GM19238 (cell line): Measurements from ENCODE around the gene PTX4.
"Not testable (repeated sequence)": the region's sequence is repeated elsewhere in the genome, so short reads cannot be mapped to it uniquely, and the experiment has no call there.

Source experiments
- DNase-seq: peaks from one replicate; pipeline ENCODE4 v3.0.0; 2011; ENCODE audit warnings: low spot score; ENCODE audit not compliant: insufficient read length

Gene PTX4

DNA sequence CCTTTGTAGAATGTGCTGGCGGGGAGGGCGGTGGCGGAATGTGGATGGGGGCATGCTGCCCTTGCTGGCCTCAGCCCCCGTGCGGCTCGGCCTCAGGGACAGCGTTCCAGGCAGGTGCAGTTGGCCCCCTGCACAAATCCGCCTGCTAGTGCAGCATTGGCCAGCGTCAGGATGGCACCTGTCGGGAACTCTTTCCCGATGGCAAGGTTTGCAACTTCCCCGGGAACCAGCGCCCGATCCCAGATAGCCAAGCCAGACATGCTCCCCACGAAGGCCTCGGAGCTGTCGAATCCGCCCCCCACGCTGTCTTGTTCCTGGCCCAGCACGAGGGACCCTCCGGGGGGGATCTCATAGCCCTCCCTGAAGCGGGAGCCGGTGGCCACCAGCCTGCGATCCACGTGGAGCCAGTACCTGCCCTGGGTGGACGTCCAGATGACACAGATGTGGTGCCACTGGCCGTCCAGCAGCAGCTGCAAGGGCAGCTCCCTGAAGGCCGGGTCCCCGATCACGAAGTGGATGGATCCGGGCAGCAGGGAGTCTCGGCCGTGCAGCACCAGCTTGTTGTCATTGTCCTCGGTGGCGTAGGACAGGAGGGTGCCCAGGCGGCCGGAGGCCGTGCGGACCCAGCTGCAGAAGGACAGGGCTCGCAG, 2.8 kb downstream of the PTX4 start:
- no peak for DNase-seq

DNA sequence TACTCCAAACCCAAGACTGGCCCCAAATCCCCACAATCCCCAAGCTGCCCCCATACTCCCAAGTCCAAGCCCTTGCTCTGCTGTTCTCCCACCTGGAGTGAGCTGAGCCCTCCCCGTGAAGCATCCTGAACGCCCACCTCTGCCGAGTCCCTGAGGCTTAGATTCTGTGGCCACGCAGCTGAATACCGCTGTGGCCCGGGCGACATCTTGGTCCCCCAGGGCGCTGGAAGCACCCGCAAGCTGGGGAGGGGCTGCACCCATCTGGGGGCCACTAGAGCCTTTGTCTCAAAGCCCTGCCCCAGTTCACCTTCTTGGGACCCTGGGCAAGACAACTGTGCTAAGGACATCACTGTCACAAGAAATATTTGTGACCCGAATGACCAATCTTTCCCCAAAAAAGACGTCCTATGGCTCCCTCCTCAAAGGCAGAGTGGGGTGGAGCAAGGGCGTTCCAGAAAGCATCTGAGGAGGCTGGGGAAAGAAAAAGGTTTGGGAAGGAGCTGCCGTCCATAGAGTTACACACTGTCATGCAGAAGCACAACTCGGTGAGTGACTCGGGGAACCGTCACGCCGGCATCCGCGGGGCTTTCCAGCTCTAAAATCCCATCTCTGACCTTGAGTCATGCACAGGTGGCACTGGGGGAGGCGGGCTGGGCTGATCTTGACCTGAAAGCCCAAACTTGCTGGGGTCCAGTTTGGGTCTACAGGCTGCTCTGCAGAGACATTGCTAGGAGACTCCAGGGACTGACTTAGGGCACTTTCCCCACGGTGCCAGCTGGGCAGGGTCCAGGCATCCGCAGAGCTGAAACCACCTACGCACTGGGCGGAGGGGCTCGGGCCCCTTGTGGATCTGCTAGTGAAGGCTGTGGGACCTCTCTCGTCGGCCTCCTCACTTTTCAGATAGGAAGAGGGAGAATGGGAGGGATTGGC, 6.6 kb downstream of the PTX4 start:
- no peak for DNase-seq

DNA sequence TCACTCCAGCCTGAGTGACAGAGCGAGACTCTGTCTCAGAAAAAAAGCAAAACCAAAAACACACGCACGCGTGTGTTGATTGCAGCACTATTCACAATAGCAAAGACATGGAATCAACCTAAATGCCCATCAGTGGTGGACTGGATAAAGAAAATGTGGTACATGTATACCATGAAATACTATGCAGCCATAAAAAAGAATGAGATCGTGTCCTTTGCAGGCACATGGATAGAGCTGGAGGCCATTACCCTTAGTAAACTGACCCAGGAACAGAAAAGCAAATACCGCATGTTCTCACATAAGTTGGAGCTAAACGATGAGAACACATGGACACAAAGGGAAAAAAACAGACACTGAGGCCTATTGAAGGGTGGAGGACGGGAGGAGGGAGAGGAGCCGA, 9.8 kb downstream of the PTX4 start:
- DNase-seq: not testable (repeated sequence)

DNA sequence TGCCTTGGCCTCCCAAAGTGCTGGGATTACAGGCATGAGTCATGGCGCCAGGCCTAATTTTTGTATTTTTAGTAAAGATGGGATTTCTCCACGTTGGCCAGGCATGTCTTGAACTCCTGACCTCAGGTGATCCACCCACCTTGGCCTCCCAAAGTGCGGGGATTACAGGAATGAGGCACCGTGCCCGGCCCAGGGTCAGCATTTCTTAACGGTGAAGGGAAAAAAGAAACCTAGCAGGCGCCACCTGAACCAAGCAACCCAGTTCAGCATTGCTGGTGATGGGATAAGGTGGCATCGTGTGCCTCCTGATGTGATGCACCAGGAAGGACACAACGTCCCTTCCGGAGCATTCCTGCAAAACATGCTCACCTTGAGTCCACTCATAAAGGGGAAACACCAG, 11.7 kb downstream of the PTX4 start:
- no peak for DNase-seq

DNA sequence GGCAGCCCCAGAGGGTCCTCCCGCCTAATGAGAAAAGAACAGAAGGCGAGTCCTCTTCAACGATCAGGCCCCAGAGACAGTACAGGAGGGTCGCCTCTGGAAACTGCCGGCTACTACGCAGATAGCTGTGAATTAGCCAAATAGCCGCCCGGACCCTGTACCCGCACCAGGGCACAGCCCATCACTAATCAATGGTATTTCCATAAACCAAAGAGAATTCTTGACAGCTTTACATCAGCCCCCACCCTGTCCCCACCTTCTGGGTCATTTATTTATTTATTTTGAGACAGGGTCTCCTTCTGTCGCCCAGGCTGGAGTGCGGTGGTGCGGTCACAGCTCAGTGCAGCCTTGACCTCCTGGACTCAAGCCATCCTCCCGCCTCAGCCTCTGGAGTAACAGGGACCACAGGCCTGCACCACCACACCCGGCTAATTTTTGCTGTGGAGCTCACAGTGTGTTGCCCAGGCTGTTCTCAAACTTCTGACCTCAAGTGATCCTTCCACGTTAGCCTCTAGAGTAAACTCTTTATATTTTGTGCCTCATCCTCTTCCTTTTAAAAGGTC, 13.1 kb downstream of the PTX4 start:
- no peak for DNase-seq

DNA sequence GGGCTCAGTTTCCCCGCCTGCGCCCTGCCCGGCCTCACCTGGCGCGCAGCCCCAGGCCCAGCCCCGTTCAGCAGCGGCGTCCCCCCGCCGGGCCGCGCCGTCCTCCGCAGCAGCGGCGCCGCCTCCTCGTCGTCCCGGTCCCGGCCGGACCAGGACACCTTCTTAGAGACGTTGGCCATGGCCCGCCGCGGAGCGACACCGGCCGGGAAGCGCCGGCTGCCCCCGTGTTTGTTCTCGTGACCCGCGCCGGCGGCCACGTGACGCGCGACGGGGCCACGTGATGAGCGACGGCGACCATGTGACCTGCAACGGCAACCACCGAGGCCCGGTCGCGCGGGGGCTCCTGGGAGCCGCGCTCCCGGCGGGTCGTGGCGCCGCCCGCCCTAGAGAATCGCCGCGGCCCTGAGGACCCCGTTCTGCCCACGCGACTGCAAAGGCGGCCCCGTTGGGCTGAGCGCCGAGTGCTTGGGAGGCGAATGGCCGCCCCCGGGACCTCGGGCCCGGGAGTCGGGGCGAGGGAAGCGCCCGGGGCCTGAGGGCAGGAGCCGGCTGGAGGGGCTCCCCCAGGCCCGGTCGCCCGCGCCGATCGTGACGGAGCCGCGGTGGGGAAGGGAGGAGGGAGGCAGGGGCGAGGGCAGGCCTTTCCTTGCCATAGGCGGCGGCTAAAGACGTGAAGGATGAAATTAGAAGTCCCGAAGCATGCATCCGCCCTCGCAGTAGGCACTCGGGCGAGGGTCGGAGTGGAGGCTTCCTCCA, 13.8 kb downstream of the PTX4 start, which contains the start of gene CLCN7:
TSS of gene CLCN7 (minus strand) at position 233 of the 756 bp plus-strand sequence. CDS start at position 179, 54 bp downstream.
- DNase-seq: peak; percentile 99

DNA sequence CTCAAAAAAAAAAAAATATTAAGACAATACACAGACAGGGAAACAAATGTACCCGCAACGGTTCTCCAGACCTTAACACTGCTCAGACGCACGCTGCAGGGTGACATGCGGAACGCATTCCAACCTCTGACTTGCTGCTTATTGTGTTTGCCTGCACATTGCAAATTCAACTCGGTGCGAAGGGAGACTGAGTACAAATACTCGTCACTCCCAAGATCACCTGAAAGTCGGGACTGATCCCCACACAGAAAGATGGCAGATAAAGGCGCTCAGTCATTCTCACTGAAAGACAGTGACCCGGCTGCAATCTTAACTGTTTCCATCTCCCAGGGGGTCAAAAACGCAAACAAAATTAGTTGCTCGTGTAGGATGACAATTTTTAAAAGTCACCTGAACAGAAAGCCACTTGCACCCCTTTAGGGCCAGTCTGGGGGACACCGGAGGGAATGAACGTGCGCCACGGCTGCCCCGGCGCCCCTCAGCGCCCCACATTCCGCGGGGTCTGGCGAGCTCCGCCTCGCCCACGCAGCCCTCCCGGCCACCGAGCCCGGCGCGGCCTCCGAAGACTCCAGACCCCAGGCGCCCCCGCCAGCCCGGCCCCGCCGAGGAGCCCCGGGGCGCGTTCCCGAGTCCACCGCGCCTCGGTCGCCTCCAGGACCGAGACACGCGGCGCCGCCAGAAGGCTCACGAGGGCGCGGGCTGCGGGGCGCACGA, 14.5 kb downstream of the PTX4 start:
- no peak for DNase-seq

DNA sequence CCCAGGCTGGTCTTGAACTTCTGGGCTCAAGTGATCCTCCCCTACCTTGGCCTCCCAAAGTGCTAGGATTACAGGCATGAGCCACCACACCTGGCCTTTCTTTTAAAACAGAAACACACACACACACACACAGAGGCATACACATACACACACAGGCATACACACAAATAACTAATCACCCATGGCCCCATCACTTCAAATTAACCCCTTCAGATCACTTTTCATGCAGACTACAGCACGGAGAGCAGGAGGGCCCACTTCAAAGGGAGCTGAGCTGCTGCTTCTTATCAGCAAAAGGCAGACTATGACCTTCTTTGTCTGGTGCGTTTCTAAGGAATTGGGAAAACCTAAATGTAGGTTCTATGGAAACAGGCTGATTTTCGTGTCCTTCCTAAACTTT, 15.8 kb downstream of the PTX4 start:
- no peak for DNase-seq

DNA sequence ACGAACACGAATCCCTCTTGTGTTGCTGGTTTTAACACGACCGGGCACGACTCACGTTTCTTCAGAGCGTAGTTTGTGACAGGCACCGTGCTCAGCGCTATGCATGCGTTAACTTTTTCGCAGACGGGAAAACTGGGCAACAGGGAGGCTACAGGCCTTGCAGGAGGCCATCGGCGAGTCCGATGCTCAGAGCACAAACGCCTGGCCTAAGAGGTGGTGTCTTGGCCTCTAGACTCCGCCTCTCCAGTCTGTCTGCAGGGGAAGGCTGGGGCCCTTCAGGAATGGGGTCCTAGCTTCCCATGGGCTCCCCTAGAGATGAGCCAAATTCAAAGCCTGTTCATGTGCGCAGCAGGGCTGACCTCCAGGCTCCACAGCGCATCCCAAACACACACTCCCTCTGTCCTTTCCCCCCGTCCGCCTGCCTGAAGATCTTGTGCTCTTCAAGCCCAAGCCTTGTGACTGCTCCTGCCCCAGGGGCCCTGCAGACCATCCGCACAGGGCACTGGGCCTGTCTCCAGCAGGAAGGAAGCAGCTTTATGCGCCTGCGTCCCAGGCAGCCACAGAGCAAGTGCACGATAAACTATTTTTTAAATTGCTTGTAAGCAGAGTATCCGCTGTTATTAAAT, 17.1 kb downstream of the PTX4 start:
- DNase-seq: no peak

DNA sequence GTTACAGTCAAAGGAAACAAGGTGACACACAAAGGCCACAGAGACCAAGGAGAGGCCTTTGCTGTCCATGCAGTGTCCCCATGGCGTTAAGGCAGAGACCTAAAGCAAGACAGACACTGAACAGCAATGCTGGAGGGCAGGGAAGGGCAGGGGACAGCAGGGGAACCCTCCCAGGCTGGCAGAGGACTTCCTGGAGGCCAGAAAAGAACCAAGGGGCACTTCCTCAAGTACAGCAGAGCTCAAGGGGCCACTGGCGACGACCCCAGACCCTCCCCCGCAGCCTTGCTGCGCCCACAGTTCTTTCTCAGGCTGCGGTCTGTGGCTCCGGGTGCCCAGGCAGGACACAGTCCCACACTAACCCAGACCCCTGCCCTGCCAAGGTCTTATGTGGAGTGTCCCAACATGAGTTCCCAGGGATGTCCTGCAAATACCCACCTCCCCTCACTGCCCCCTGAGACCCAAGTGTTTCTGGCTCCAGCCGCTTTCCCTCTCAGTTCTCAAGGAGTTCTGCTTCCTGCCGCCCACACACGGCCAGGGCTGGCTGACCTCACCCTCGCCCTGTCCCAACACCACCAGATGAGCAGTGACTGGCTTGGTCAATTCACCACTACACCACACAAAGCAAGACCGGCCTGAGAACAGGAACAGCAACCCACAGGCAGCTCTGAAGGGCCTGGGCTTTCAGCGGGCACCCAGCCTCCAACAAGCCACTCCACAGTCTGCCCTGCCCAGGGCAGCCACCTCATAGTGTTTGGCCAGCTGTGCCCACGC, 18.1 kb downstream of the PTX4 start:
- DNase-seq: no peak

DNA sequence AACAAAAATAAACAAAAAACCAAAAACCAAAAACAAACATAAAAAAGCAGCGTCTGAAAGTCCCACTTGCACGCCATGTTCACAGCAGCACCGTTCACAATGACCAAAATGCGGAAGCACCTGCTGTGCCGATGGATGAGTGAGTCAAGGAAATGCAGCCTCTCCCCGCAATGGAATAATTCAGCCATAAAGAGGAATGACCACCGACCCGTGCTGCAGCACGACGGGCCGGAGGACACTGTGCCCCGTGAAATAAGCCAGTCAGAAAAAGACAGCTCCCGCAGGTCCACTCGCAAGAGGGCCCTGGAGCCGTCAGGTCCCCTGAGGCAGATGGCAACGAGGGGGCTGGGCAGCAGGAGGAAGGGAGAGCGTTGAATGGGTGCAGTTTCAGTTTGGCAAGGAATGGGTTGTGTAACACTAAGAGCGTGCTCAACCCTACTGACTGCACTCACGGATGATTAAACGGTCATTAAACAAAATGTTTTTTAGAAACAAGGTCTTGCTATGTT, 19.0 kb downstream of the PTX4 start:
- DNase-seq: no peak

DNA sequence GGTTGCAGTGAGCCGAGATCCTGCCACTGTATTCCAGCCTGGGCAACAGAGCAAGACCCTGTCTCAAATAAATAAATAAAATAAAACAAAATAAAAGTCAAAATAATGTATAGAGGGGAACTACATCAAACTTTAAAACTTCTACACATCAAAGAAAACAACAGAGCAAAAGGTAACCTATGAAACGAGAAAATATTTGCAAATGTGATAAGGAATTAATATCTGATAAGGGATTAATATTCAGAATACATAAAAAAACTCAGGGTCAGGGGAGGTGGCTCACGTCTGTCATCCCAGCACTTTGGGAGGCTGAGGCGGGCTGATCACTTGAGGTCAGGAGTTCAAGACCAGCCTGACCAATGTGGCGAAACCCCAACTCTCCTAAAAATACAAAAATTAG, 19.6 kb downstream of the PTX4 start:
- DNase-seq: not testable (repeated sequence)

DNA sequence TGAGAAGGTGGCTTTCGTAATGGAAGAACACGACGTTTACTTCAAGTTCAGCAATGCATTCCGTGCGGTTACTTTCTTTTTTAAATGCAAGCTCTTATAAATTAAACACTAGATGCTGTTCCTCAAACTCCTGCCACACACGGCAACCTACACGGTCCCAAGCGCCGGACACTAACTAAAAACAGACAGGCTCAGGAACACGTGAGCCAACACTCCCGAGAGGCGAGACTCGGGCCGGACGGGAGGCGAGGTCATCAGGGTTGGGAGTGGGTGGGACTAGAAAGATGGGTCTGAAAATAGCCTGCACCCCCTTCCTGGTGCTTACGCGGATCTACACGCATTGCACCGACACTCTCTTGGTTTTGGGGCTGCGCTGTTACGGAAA, 20.3 kb downstream of the PTX4 start:
- DNase-seq: no peak

DNA sequence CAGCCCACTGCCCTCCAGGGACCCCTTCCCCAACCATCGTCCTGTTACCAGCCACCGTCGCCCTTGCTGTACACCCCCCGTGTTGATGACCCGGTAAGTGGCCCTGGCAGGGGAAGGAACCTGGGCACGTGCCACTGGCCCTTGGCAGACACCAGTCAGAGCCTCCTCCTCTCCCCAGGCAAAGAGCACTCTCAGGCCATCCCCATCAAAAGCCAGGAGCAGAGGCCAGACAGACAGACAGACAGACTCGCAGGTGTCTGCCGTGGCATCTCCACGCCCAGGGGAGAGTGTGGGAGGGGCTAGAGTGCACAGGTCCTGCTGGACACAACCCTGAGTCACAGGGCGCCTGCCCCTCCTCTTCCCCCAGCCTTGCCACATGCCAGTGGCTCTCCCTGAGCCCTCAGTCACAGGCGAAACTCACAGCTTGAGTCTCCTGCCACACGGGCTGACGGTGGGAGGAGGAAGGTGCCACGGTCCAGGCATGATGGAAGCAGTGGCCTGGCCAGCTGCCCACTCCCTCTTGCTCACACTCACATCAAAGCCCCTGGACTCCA, 21.7 kb downstream of the PTX4 start:
- DNase-seq: no peak

DNA sequence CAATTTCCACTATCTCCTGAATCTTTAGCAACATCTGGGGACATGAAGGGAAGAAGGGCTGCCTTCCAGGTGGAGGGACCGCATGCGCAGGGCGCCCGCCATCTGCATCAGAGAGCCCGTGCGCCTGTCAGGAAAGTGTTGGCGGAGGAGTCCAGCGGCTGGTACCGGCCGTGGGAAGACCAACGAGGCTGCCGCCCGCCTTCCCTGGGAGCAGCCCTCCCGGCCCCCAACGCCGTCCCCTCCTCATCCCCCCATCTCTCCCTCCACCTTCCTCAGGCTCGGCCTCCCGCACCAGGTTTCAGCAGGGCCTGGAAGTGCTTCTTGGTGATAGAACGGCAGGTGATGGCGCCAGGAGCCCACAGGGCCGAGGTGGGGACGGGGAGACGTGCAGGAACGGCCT, 22.7 kb downstream of the PTX4 start:
- DNase-seq: no peak

DNA sequence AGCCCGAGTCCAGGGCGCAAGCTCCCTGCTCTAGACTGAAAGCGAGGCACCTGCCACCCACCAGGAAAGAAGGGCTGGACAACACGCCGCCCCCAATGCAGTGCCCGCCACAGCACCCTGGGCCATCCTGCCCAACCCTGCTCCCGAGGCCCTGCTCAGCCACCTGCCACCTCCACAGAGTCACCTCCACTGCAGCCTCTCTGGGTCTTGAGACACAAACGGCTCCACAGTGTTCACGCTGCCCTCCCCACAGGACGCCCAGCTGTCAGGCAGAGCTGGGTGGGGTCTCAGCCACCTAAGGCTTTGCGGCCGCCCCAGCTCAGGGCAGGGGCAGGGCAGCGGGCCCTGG, 23.2 kb downstream of the PTX4 start:
- DNase-seq: no peak

DNA sequence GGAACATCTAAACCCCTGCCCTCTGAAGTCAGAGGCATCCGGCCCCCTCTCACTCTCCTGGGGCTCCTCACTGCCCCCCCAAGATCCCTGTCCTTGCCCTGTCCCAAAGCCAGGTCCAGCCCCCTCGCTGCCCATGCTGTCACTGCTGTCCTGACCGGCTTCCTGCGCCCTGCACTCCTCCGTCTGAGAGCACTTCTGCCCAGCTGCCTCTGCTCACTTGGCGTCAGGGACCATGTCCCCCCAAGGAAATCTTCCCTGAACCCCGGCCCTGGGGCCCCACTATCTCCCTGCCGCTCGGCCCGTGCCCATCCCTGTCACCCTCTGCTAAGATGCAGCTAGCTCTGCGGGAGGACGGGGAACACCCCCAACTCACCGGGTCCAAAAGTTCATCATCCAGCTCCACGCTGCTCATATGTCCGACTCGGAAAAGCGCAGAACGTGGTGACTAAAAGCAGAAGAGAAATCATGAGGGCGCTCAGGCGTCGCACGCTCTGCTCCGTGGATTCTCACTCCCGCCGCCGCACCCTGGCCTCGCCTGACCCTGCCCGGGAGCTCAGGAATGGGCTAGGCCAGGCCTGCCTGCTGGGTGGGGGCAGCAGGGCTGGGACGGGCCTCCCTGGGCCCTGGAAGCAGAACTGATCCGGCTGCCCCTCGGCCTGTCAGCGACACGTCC, 23.7 kb downstream of the PTX4 start:
- no peak for DNase-seq

DNA sequence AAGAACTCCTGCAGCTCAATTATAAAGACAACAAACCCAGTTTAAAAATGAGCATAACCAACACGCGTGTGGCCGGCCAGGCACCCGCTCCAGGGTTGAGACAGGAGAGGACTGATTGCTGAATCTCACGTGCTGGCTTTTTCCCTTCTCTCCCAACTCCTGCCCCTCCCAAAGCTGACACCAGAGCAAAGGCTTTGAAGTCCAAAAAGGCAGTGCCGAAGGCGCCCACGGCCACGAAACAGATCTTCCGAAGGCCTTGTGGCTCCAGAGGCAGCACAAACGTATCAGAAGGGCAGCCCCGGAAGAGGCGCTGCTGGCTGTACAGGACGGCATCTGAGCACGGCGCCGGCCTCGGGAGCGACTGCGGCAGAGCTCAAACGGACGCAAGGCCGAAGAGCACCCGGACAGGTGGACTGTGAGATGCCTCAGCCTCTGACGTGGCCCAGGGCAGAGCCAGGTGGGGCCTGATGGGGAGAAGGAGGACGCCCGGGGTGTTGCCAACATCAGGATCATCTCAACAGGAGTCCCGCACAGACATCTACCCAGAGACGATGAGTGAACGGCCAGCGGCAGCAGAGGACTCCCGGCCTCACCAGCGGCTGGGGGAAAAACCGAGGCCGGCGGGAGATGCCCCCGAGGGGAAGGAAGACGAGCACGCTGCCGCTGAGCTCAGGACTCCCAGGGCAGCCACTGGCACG, 24.4 kb downstream of the PTX4 start:
- DNase-seq: no peak
